Measurements from ENCODE around the gene UBTD1. TPM values are rescaled to one million over a fixed set of nuclear protein-coding genes. Genes with fewer than 3 reads are reported as not detected.
"Not testable (repeated sequence)": the region's sequence is repeated elsewhere in the genome, so short reads cannot be mapped to it uniquely, and the experiment has no call there.

UBTD1 gene
- total RNA-seq, 4 donors from 2014 or later: 13.7 to 40.0 (median 23.3) TPM

DNA sequence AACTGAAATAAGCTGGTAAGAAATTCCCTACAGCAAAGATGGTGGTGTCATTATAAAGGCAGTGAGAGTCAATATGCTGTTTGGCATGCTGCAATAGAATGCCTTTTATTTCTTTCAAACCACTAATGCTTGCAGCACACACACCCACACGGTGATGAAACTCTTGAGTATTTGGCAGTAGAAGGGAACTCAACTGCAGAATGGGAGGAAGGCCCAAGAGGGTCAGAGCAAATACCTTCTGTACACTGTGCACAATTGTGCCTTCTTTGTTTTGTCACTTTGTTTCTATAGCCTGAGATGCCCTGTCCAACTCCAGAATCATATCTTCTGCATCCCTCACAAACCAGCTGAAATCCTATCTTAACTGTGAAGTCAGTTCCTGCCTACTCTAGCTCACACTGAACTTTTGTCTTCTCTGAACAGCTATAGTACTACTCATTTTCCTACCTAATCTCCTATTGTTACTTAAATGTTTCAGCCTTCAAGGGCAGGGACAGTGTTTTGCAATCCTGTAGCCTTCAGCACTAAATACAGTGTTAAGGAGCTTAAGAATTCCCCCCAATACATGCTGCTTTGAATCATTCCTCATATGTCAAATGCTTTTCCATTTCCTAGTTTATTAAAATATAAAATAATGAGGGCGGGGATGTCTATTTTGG lies 22.7 kb upstream of the UBTD1 start:
- no peak for DNase-seq
- peak in 1 of 2 donors; percentile 53 for ATAC-seq
- in situ Hi-C loops (cut with MboI; ENCODE audit: low sequenced_read_pairs in 4 of 4): no loop called here

DNA sequence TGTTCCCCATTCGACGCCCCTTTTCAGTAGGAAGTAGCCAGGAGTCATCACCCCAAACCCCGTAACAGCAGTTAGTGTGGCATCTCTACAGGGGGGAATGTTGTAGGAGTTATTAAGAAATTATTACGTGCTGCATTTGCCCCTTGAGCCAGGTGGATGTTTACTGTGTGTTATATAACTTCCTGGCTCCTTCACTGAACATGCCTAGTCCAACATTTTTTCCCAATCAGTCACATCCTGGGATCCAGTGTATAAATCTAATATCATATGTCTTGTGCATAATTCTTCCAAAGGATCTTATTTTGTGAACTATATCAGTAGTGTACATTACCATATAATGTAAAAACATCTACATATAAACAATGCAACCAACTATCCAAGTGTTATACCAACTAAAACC lies 19.3 kb upstream of the UBTD1 start:
- H3K4me1 ChIP-seq; in situ Hi-C loops (cut with MboI; ENCODE audit: low sequenced_read_pairs in 4 of 4); H3K27ac ChIP-seq; intact Hi-C loops (cut with DNase I; ENCODE audit: low total_unique reads); H3K4me3 ChIP-seq; H3K27me3 ChIP-seq; ATAC-seq; H3K9me3 ChIP-seq; DNase-seq: not testable (repeated sequence)
- H3K36me3 ChIP-seq: peaks cover 0 to 67% of the 10 kb centered on the region in 2 donors

More for the DNA sequence above, 22.7 kb upstream of the UBTD1 start:
- Histone ChIP-seq H3K27ac (no peak overlapping the region), H3K27me3 (no peaks in the 10 kb centered on the region), H3K9me3 (no peaks in the 10 kb centered on the region), H3K36me3 (peaks cover 0 to 97% of the 10 kb centered on the region in 2 donors), H3K4me1 (no peaks in the 10 kb centered on the region), H3K4me3 (no peak overlapping the region)
- TF ChIP-seq, protein P1, sequence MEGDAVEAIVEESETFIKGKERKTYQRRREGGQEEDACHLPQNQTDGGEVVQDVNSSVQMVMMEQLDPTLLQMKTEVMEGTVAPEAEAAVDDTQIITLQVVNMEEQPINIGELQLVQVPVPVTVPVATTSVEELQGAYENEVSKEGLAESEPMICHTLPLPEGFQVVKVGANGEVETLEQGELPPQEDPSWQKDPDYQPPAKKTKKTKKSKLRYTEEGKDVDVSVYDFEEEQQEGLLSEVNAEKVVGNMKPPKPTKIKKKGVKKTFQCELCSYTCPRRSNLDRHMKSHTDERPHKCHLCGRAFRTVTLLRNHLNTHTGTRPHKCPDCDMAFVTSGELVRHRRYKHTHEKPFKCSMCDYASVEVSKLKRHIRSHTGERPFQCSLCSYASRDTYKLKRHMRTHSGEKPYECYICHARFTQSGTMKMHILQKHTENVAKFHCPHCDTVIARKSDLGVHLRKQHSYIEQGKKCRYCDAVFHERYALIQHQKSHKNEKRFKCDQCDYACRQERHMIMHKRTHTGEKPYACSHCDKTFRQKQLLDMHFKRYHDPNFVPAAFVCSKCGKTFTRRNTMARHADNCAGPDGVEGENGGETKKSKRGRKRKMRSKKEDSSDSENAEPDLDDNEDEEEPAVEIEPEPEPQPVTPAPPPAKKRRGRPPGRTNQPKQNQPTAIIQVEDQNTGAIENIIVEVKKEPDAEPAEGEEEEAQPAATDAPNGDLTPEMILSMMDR (IDR thresholded peaks at IDR 0.05 in 4 of 5, conservative IDR thresholded peaks at IDR 0.05 in 1 of 5): no peak
- no peak for TF ChIP-seq POLR2A (IDR thresholded peaks at IDR 0.05)
- intact Hi-C loops (cut with DNase I; ENCODE audit: low total_unique reads): no loop called here

DNA sequence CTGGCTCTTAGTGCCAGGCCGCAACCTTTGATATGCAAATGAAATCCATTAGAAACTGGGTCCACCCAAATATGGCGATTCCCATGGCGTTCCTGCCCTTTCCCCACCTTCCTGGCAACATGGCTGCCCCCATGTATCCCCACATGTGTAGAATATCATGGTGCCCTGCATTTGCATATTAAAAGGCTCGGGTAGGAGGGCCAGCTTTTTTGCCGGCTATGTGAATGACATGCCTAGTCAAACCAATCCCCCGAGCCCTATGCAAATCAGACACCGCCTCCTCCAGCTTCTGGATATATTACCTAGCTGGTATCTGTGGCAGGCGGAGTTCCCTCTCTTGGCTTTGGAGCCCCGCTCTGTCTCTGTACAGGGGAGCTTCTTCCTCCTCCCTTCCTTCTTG lies 18.8 kb upstream of the UBTD1 start:
- Histone ChIP-seq H3K4me3 (no peak overlapping the region), H3K27ac (no peak overlapping the region), H3K36me3 (peaks cover 0 to 62% of the 10 kb centered on the region in 2 donors), H3K27me3 (no peaks in the 10 kb centered on the region), H3K4me1 (no peaks in the 10 kb centered on the region), H3K9me3 (no peaks in the 10 kb centered on the region)
- in situ Hi-C loops (cut with MboI; ENCODE audit: low sequenced_read_pairs in 4 of 4): no loop called here
- DNase-seq (no peak), ATAC-seq (no peak)
- no peak for TF ChIP-seq POLR2A (IDR thresholded peaks at IDR 0.05)
- TF ChIP-seq, protein P1 (IDR thresholded peaks at IDR 0.05 in 4 of 5, conservative IDR thresholded peaks at IDR 0.05 in 1 of 5): no peak
- intact Hi-C loops (cut with DNase I; ENCODE audit: low total_unique reads): no loop called here

DNA sequence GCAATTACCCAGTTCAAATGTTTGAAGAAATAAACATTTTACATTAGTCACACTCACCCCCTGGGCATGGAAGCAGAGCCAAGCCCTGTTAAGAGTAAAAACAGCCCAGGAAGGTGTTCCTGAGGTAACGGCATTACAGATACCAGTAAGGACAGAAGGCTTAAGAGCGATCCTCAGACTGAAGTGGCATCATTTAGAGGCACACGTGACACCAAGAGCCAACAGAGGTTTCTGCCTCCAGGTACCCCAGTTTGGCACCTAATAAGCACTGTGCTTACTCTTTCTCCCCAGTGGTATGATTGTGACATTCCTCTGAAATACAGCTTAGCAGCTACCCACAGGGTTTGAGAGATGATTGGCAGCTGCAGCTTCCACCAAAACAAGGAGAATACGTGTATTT lies 17.7 kb upstream of the UBTD1 start:
- ATAC-seq: no peak
- in situ Hi-C loops (cut with MboI; ENCODE audit: low sequenced_read_pairs in 4 of 4): no loop called here

DNA sequence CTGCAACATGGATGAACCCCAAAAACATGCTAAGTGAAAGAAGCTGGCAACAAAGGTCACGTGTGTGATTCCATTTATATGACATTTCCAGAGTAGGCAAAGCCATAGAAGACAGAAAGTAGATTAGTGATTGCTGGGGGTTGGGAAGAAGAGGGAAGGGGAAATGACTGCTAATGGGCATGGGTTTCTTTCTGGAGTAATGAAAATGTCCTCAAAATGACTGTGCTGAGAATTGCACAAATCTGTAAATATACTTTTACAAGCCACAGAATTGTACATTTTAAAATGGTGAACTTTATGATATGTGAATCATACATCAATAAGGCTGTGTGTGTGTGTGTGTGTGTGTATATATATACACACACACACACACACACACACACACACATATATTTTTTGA lies 16.3 kb upstream of the UBTD1 start:
- H3K9me3 ChIP-seq: no peaks in the 10 kb centered on the region
- TF ChIP-seq POLR2A (IDR thresholded peaks at IDR 0.05): no peak
- TF ChIP-seq, protein P1 (IDR thresholded peaks at IDR 0.05 in 4 of 5, conservative IDR thresholded peaks at IDR 0.05 in 1 of 5): no peak
- no peak overlapping the region for H3K27ac ChIP-seq
- DNase-seq (no peak), ATAC-seq (no peak)
- no peaks in the 10 kb centered on the region for H3K27me3 ChIP-seq
- intact Hi-C loops (cut with DNase I; ENCODE audit: low total_unique reads): no loop called here
- in situ Hi-C loops (cut with MboI; ENCODE audit: low sequenced_read_pairs in 4 of 4): no loop called here
- no peak overlapping the region for H3K4me3 ChIP-seq
- H3K4me1 ChIP-seq: peaks cover 4 to 8% of the 10 kb centered on the region in 2 donors
- H3K36me3 ChIP-seq: peaks cover 0 to 37% of the 10 kb centered on the region in 2 donors

More for the DNA sequence above, 17.7 kb upstream of the UBTD1 start:
- intact Hi-C loops (cut with DNase I; ENCODE audit: low total_unique reads): no loop called here
- no peak overlapping the region for H3K4me3 ChIP-seq
- no peaks in the 10 kb centered on the region for H3K27me3 ChIP-seq
- no peak overlapping the region for H3K27ac ChIP-seq
- H3K9me3 ChIP-seq: no peaks in the 10 kb centered on the region
- no peak for DNase-seq
- peaks cover 0 to 50% of the 10 kb centered on the region in 2 donors for H3K36me3 ChIP-seq
- peaks cover under 1 to 6% of the 10 kb centered on the region in 2 donors for H3K4me1 ChIP-seq
- no peak for TF ChIP-seq POLR2A (IDR thresholded peaks at IDR 0.05)
- TF ChIP-seq, protein P1 (IDR thresholded peaks at IDR 0.05 in 4 of 5, conservative IDR thresholded peaks at IDR 0.05 in 1 of 5): no peak

All from gastrocnemius medialis (tissue), 4 donors.